H1 (cell line): ENCODE results near the gene AIFM1. TPM values are rescaled to one million over a fixed set of nuclear protein-coding genes. Genes with fewer than 3 reads are reported as not detected.
A peak's percentile ranks its signal among the peaks of the same experiment; 100 is the strongest.

ENCODE experiments used
- CTCF ChIA-PET: fragments of 300-600 bp; sonication (Branson Sonifier 250); formaldehyde crosslinking; loops from one replicate; lab custom pipeline; 2021; ENCODE audit not compliant: partially characterized antibody; lab: Charles Lee
- POLR2A ChIA-PET: fragments of 300-600 bp; sonication (Branson Sonifier 250); formaldehyde crosslinking; loops from one replicate; lab custom pipeline; 2021; ENCODE audit warnings: inconsistent platforms; ENCODE audit not compliant: partially characterized antibody; lab: Charles Lee
- DNase-seq, 2 experiments: peaks; one replicate each; pipeline versions ENCODE4 v3.0.0 to v3.0.0-alpha.2; 2010 to 2022; ENCODE audit warnings: low spot score in 2 of 2, low read depth in 1 of 2, mixed read lengths in 1 of 2
- FAIRE-seq: peaks from 2 replicates; lab custom pipeline; 2011; peaks lifted over from hg19 to GRCh38; lab: Jason Lieb, UNC
- H2AFZ ChIP-seq: 2 replicates; pipeline ENCODE4 v1.8.1; 2012; ENCODE audit warnings: low read length, inconsistent platforms
- H2AK5ac ChIP-seq: 2 replicates; pipeline ENCODE4 v1.6.1; 2013; ENCODE audit warnings: low read depth, low read length
- H2BK120ac ChIP-seq: replicated peaks from 2 replicates; pipeline ENCODE3; 2013; ENCODE audit warnings: low read depth, low read length, inconsistent platforms
- H2BK12ac ChIP-seq: 2 replicates; pipeline ENCODE4 v1.6.1; 2013; ENCODE audit warnings: low read depth, low read length
- H2BK15ac ChIP-seq: 2 replicates; pipeline ENCODE4 v1.6.1; 2013; ENCODE audit warnings: low read length
- H2BK20ac ChIP-seq: 2 replicates; pipeline ENCODE4 v1.6.1; 2013; ENCODE audit warnings: low read length
- H2BK5ac ChIP-seq: 2 replicates; pipeline ENCODE4 v1.6.1; 2013; ENCODE audit warnings: low read depth, low read length
- H3K14ac ChIP-seq: 2 replicates; pipeline ENCODE4 v1.6.1; 2013; ENCODE audit warnings: inconsistent platforms; ENCODE audit not compliant: insufficient read length
- H3K18ac ChIP-seq: 2 replicates; pipeline ENCODE4 v1.6.1; 2013; ENCODE audit warnings: low read length; ENCODE audit errors: extremely low read depth
- H3K23ac ChIP-seq: 2 replicates; pipeline ENCODE4 v1.6.1; 2013; ENCODE audit warnings: inconsistent platforms; ENCODE audit not compliant: insufficient read length
- H3K23me2 ChIP-seq: 2 replicates; pipeline ENCODE4 v1.6.1; 2013; ENCODE audit warnings: low read depth, low read length
- H3K27ac ChIP-seq: 2 replicates; pipeline ENCODE4 v1.6.1; 2011; ENCODE audit warnings: low read depth, low read length, inconsistent platforms
- H3K27me3 ChIP-seq, 4 experiments: replicated peaks in 1 of 4; 1 replicate in 1 of 4; 2 replicates in 3 of 4; pipeline versions ENCODE4 v1.6.1 to v1.8.1; 2011 to 2013; ENCODE audit warnings: low read length in 3 of 4, mild to moderate bottlenecking in 3 of 4, inconsistent platforms in 2 of 4, mixed read lengths in 2 of 4, moderate library complexity in 1 of 4; ENCODE audit not compliant: control insufficient read depth in 3 of 4, insufficient read depth in 3 of 4; ENCODE audit errors: extremely low read depth in 1 of 4
- H3K36me3 ChIP-seq, 4 experiments: 2 replicates each; pipeline versions ENCODE4 v1.6.1 to v1.8.1; 2011 to 2013; ENCODE audit warnings: mild to moderate bottlenecking in 4 of 4, low read length in 3 of 4, moderate library complexity in 2 of 4, control low read depth in 1 of 4, inconsistent platforms in 1 of 4; ENCODE audit not compliant: insufficient read depth in 4 of 4, control insufficient read depth in 2 of 4
- H3K4ac ChIP-seq: replicated peaks from 2 replicates; pipeline ENCODE3; 2013; ENCODE audit warnings: low read length, low read depth, mixed read lengths, inconsistent platforms; ENCODE audit not compliant: insufficient read length
- H3K4me1 ChIP-seq, 4 experiments: replicated peaks in 1 of 4; 1 replicate in 1 of 4; 2 replicates in 3 of 4; pipeline versions ENCODE4 v1.6.1 to v1.8.1; 2011 to 2013; ENCODE audit warnings: low read length in 3 of 4, inconsistent platforms in 2 of 4, mixed read lengths in 1 of 4; ENCODE audit not compliant: insufficient read depth in 4 of 4, control insufficient read depth in 3 of 4
- H3K4me2 ChIP-seq, 2 experiments: 2 replicates each; pipeline versions ENCODE4 v1.6.1 to v1.8.1; 2011 to 2013; ENCODE audit warnings: low read depth in 2 of 2, low read length in 2 of 2, control low read depth in 1 of 2, inconsistent platforms in 1 of 2, mild to moderate bottlenecking in 1 of 2; ENCODE audit not compliant: insufficient read depth in 1 of 2
- H3K4me3 ChIP-seq, 4 experiments: fragments of 200-600, 300-600 bp in 1 of 4; sonication (generic), shearing (Covaris generic), sonication (Bioruptor Twin) in 1 of 4; 2 replicates each; pipeline versions ENCODE4 v1.5.1 to v1.8.1; 2011 to 2016; ENCODE audit warnings: low read length in 4 of 4, low read depth in 3 of 4, control low read depth in 2 of 4, inconsistent platforms in 2 of 4, mild to moderate bottlenecking in 2 of 4, mixed read lengths in 1 of 4, moderate library complexity in 1 of 4; ENCODE audit not compliant: insufficient read depth in 2 of 4; ENCODE audit errors: extremely low read depth in 1 of 4
- H3K56ac ChIP-seq: replicated peaks from 2 replicates; pipeline ENCODE3; 2013; ENCODE audit warnings: low read depth, mild to moderate bottlenecking, mixed read lengths, low read length, inconsistent platforms; ENCODE audit not compliant: insufficient read length
- H3K79me1 ChIP-seq: 2 replicates; pipeline ENCODE4 v1.6.1; 2013; ENCODE audit warnings: low read depth, low read length, control low read depth
- H3K79me2 ChIP-seq, 2 experiments: 2 replicates each; pipeline versions ENCODE4 v1.6.1 to v1.8.1; 2012 to 2013; ENCODE audit warnings: low read length in 2 of 2, mild to moderate bottlenecking in 2 of 2, inconsistent platforms in 1 of 2; ENCODE audit not compliant: insufficient read depth in 2 of 2, control insufficient read depth in 1 of 2
- H3K9ac ChIP-seq, 4 experiments: replicated peaks in 1 of 4; 1 replicate in 1 of 4; 2 replicates in 3 of 4; pipeline versions ENCODE4 v1.6.1 to v1.8.1; 2011 to 2013; ENCODE audit warnings: low read depth in 3 of 4, low read length in 3 of 4, control low read depth in 2 of 4, mild to moderate bottlenecking in 2 of 4, moderate library complexity in 2 of 4, inconsistent platforms in 1 of 4; ENCODE audit errors: extremely low read depth in 1 of 4
- H3K9me3 ChIP-seq, 2 experiments: 2 replicates each; pipeline versions ENCODE4 v1.6.1 to v1.8.1; 2012 to 2013; ENCODE audit warnings: mild to moderate bottlenecking in 2 of 2, moderate library complexity in 2 of 2, control low read depth in 1 of 2, inconsistent platforms in 1 of 2, low read depth in 1 of 2, low read length in 1 of 2, mixed read lengths in 1 of 2; ENCODE audit not compliant: insufficient read depth in 2 of 2
- H4K20me1 ChIP-seq, 2 experiments: replicated peaks in 1 of 2; 2 replicates each; pipeline versions ENCODE3 to v1.8.1; 2011 to 2013; ENCODE audit warnings: inconsistent platforms in 2 of 2, low read length in 2 of 2, mild to moderate bottlenecking in 1 of 2; ENCODE audit not compliant: insufficient read depth in 2 of 2, control insufficient read depth in 1 of 2
- H4K5ac ChIP-seq: 2 replicates; pipeline ENCODE4 v1.6.1; 2013; ENCODE audit warnings: low read length, low read depth, mixed read lengths, inconsistent platforms; ENCODE audit not compliant: insufficient read length
- H4K8ac ChIP-seq: 2 replicates; pipeline ENCODE4 v1.8.0; 2013; ENCODE audit warnings: mild to moderate bottlenecking, moderate library complexity, low read length, inconsistent platforms; ENCODE audit not compliant: insufficient read depth; ENCODE audit errors: extremely low read depth
- H4K91ac ChIP-seq: replicated peaks from 2 replicates; pipeline ENCODE3; 2013; ENCODE audit warnings: low read length, mixed read lengths, inconsistent platforms; ENCODE audit not compliant: insufficient read length
- CREB1 ChIP-seq: IDR thresholded peaks from 2 replicates; pipeline ENCODE4 v1.6.1; 2012; ENCODE audit warnings: inconsistent platforms
- EP300 ChIP-seq, 2 experiments: IDR thresholded peaks; 1 replicate in 1 of 2; 2 replicates in 1 of 2; pipeline ENCODE4 v1.6.1; 2011 to 2012; ENCODE audit warnings: low read depth in 2 of 2, low read length in 2 of 2, mild to moderate bottlenecking in 2 of 2, borderline replicate concordance in 1 of 2, inconsistent platforms in 1 of 2, moderate library complexity in 1 of 2
- EZH2 ChIP-seq: fragments of 200-600 bp; sonication (generic); IDR thresholded peaks from 2 replicates; pipeline ENCODE4 v1.7.1; 2012; ENCODE audit warnings: low read depth, mild to moderate bottlenecking, moderate library complexity, low read length, inconsistent platforms; ENCODE audit not compliant: severe bottlenecking
- HDAC2 ChIP-seq, 2 experiments: fragments of 300-600 bp in 1 of 2; sonication (generic) in 1 of 2; IDR thresholded peaks; 2 replicates each; pipeline ENCODE4 v1.6.1; 2011 to 2012; ENCODE audit warnings: low read depth in 2 of 2, low read length in 2 of 2, mild to moderate bottlenecking in 2 of 2, moderate library complexity in 2 of 2, borderline replicate concordance in 1 of 2, inconsistent platforms in 1 of 2
- RNF2 ChIP-seq: fragments of 200-900, 300-1000 bp; sonication (generic); IDR thresholded peaks from 2 replicates; pipeline ENCODE4 v1.7.1; 2016; ENCODE audit warnings: borderline replicate concordance, low read depth, mild to moderate bottlenecking, antibody characterized with exemption, low read length; ENCODE audit not compliant: poor library complexity, severe bottlenecking; ENCODE audit errors: missing control alignments
- SIN3A ChIP-seq, 2 experiments: IDR thresholded peaks in 1 of 2; conservative IDR thresholded peaks in 1 of 2; 2 replicates each; pipeline ENCODE4 v1.6.1; 2011 to 2012; ENCODE audit warnings: low read length in 2 of 2, improper control_type of control experiment in 1 of 2, low read depth in 1 of 2, mild to moderate bottlenecking in 1 of 2
- SP2 ChIP-seq: IDR thresholded peaks from 2 replicates; pipeline ENCODE4 v1.6.1; 2012; ENCODE audit warnings: mild to moderate bottlenecking, low read length, inconsistent platforms
- SUZ12 ChIP-seq: fragments of 200-600 bp; sonication (generic); IDR thresholded peaks from 2 replicates; pipeline ENCODE4 v1.6.1; 2012; ENCODE audit warnings: mild to moderate bottlenecking, inconsistent platforms, low read length, moderate library complexity, mixed read lengths
- TAF1 ChIP-seq: IDR thresholded peaks from 2 replicates; pipeline ENCODE4 v1.6.1; 2011; ENCODE audit warnings: mild to moderate bottlenecking, low read depth, low read length
- WGBS, 2 experiments: shearing (Covaris generic) in 1 of 2; methylation state at CpG; one replicate each; pipeline versions ENCODE4 v1.1.6 to v1.1.7; 2013 to 2015; ENCODE audit warnings: low lambda C conversion rate in 2 of 2, mixed read lengths in 2 of 2, inconsistent platforms in 1 of 2, low coverage in 1 of 2, missing lambda C conversion rate in 1 of 2; ENCODE audit not compliant: insufficient replicate concordance in 2 of 2, insufficient coverage in 1 of 2, insufficient read length in 1 of 2; ENCODE audit errors: extremely low coverage in 1 of 2, missing lambda C conversion rate in 1 of 2; 5-methylcytosine and 5-hydroxymethylcytosine counted together
- polyA plus RNA-seq, 7 experiments: library from polyadenylated mRNA; depleted of rRNA in 3 of 7; stranded (reverse) in 5 of 7; unstranded in 2 of 7; fragments of >200 nt in 5 of 7; fragments of 200-250 nt in 2 of 7; gene quantifications; 1 replicate in 5 of 7; 2 replicates in 1 of 7; 4 replicates in 1 of 7; pipeline versions ENCODE4 v1.2.1 to v1.2.3, GENCODE V29; 2011 to 2013; ENCODE audit warnings: missing spikeins in 2 of 7, mixed read lengths in 2 of 7
- total RNA-seq: library from RNA; stranded (reverse); fragmentation: NEBNext Ultra II Directional; extraction: Animal tissue kit (Norgen Biotek cat#: 25700); gene quantifications from 2 replicates; pipeline ENCODE4 v1.2.1, GENCODE V29; 2021

AIFM1 gene
- total and polyA plus RNA-seq, 2 of the 8 experiments (the other 6 are each of a cell fraction or from before 2014, with no cell fraction given), result 34.1 to 55.4 TPM

DNA sequence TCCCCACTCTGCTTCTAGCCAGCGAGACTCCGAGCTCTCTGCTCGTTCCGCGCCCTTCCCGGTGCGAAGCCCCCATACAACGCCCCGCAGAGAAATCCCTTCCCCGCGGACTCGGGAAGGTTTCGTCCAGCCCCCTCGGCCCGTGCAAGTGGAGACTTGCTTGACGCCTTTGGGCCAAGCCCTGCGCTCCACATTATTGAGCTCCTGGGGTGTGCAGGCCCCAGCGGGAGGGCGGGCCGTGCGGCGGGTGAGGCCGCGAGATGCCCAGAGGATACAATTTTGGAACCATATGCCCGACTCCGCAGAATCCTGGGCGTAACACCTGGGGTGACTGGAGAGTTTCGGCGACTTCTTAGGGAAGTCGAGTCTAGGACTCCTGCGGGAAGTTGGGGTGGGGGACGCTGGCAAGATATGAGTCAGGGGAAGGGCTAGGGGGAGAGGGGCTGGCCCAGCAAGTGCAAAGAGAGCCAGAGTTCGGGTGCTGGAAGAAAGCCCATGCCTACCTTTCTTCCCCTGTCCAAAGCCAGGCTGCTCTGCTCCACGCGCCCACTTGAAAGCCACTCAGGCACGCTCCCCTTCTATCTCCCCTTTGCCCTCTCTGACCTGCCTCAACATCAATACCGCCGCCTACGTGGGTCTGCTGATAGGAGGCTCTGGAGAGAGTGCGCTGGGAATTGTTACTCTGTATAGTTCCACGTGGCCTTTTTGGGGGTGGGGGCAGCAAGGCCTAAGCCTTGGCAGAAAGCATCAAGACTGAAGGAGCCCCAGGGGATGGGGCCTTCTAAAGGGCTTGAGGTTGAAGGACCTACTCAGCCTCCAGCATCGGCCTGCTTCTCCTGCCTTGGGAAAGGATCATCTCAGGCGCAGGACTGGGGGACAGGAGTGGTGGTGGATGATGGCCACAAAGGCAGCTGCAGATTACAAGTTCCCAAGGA is 54.2 kb downstream of the AIFM1 start:
- Histone ChIP-seq H2BK5ac (no peak overlapping the region), H2BK12ac (no peak overlapping the region), H2AK5ac (no peak overlapping the region), H3K79me1 (no peaks in the 10 kb centered on the region), H3K9me3 (no peaks in the 10 kb centered on the region), H2BK15ac (no peak overlapping the region), H2AFZ (no peak overlapping the region), H3K4me3 (peak overlapping the region; percentile 32 to 60 (median 40)), H3K18ac (no peak overlapping the region), H3K56ac (no peak overlapping the region), H3K9ac (no peak overlapping the region), H3K36me3 (peaks cover 0 to 3% (median 0%) of the 10 kb centered on the region in 4 experiments; a peak in 1 of 8 replicates), H4K8ac (peak overlapping the region; percentile 51; the same call in 1 of the 2 replicates), H3K14ac (no peak overlapping the region), H3K27me3 (peaks cover 20 to 37% (median 32%) of the 10 kb centered on the region in 4 experiments), H2BK20ac (no peak overlapping the region), H3K23me2 (peaks cover 2% of the 10 kb centered on the region; the same call in 1 of the 2 replicates), H3K4me1 (peaks cover 0 to 5% (median 0%) of the 10 kb centered on the region in 4 experiments; a peak in 3 of 7 replicates), H4K91ac (no peak overlapping the region), H4K20me1 (peaks cover 0 to 4% of the 10 kb centered on the region in 2 experiments), H4K5ac (no peak overlapping the region), H3K79me2 (no peaks in the 10 kb centered on the region), H3K4me2 (peak overlapping the region; percentile 68 to 82), H3K4ac (no peak overlapping the region), H2BK120ac (no peak overlapping the region), H3K27ac (no peak overlapping the region), H3K23ac (no peak overlapping the region)
- DNase-seq, result peak in 1 of 2 experiments; percentile 48
- 36% methylated on average over 3 of the region's 43 CpGs; no CpG with 5 or more reads in 1 of the 2 experiments for WGBS, 2 experiments
- peak; percentile 19 for FAIRE-seq
- ChIA-PET POLR2A (interaction anchor here (0.7 to 1.3 kb wide), 2 partner anchors 9 to 180 kb away, joined by 3 read pairs; no protein-coding TSS in a partner anchor), CTCF (interaction anchor here (1.0 to 1.7 kb wide), 3 partner anchors 10 to 185 kb away, joined by 4 to 5 read pairs (median 4); no protein-coding TSS in a partner anchor)
- no peak for TF ChIP-seq SIN3A (conservative IDR thresholded peaks at IDR 0.05 in 1 of 2, IDR thresholded peaks at IDR 0.05 in 1 of 2; ENCODE audit: low read depth in 1 of 2, low read length in 2 of 2)
- TF ChIP-seq RNF2, result peak; percentile 22
- TF ChIP-seq TAF1, result no peak
- no peak for TF ChIP-seq EP300 (IDR thresholded peaks at IDR 0.05; ENCODE audit: borderline replicate concordance in 1 of 2, low read depth in 2 of 2, low read length in 2 of 2)
- TF ChIP-seq HDAC2 (IDR thresholded peaks at IDR 0.05; ENCODE audit: borderline replicate concordance in 1 of 2, low read depth in 2 of 2, low read length in 2 of 2), result no peak
- TF ChIP-seq SP2, result no peak
- TF ChIP-seq SUZ12, result peak; percentile 58; the same call in 1 of the 2 replicates
- no peak for TF ChIP-seq CREB1
- peak; percentile 66 for TF ChIP-seq EZH2
